GM12878 (cell line): ENCODE data around the gene REV3L. TPM values are rescaled to one million over a fixed set of nuclear protein-coding genes. Genes with fewer than 3 reads are reported as not detected.

Experiments used
- ASH2L ChIP-seq: fragments of 300-600, 200-600 bp; sonication (generic); IDR thresholded peaks from 2 replicates; pipeline ENCODE4 v1.6.1; 2017; ENCODE audit warnings: low read depth, mild to moderate bottlenecking, borderline replicate concordance
- BACH1 ChIP-seq: fragments of 450-650 bp; IDR thresholded peaks from 2 replicates; pipeline ENCODE4 v1.6.1; 2017; ENCODE audit warnings: mild to moderate bottlenecking, borderline replicate concordance
- CEBPZ ChIP-seq: fragments of 150-350 bp; IDR thresholded peaks from 2 replicates; pipeline ENCODE4 v1.6.1; 2016; ENCODE audit warnings: low read depth, low read length
- DPF2 ChIP-seq: fragments of 450-650 bp; IDR thresholded peaks from 2 replicates; pipeline ENCODE4 v1.6.1; 2017; ENCODE audit warnings: mild to moderate bottlenecking
- GATAD2B ChIP-seq: fragments of 450-650 bp; conservative IDR thresholded peaks from 2 replicates; pipeline ENCODE4 v1.6.1; 2017; ENCODE audit warnings: low read depth, mild to moderate bottlenecking, moderate library complexity
- MLLT1 ChIP-seq: fragments of 450-650 bp; IDR thresholded peaks from 2 replicates; pipeline ENCODE4 v1.6.1; 2016; ENCODE audit warnings: mild to moderate bottlenecking
- MYB ChIP-seq: fragments of 150-350 bp; IDR thresholded peaks from 2 replicates; pipeline ENCODE4 v1.6.1; 2014; ENCODE audit warnings: mild to moderate bottlenecking, low read depth, low read length, borderline replicate concordance
- NFIC ChIP-seq: IDR thresholded peaks from 2 replicates; pipeline ENCODE4 v1.6.1; 2012; ENCODE audit warnings: low read depth, mild to moderate bottlenecking, inconsistent platforms, low read length, moderate library complexity
- POLR2A ChIP-seq: IDR thresholded peaks from 2 replicates; pipeline ENCODE4 v1.6.1; 2011; ENCODE audit warnings: low read depth, mild to moderate bottlenecking, low read length
- POU2F2 ChIP-seq: IDR thresholded peaks from 3 replicates; pipeline ENCODE4 v1.6.1; 2011; ENCODE audit warnings: low read depth, mild to moderate bottlenecking, low read length, borderline replicate concordance
- RELB ChIP-seq: fragments of 450-650 bp; IDR thresholded peaks from 2 replicates; pipeline ENCODE4 v1.6.1; 2017; ENCODE audit warnings: low read depth, mild to moderate bottlenecking, moderate library complexity
- SREBF1 ChIP-seq: IDR thresholded peaks from 2 replicates; pipeline ENCODE4 v1.6.1; 2012; ENCODE audit warnings: mild to moderate bottlenecking, low read length
- USF2 ChIP-seq: IDR thresholded peaks from 2 replicates; pipeline ENCODE4 v1.6.1; 2011; ENCODE audit warnings: low read depth, low read length, improper control_type of control experiment, borderline replicate concordance
- YBX1 ChIP-seq: fragments of 450-650 bp; IDR thresholded peaks from 2 replicates; pipeline ENCODE4 v1.6.1; 2016; ENCODE audit warnings: antibody characterized with exemption
- ZBTB4 ChIP-seq: fragments of 450-650 bp; formaldehyde crosslinking; IDR thresholded peaks from 2 replicates; pipeline ENCODE4 v1.4.0; 2022; ENCODE audit warnings: mild to moderate bottlenecking, moderate library complexity
- ZNF24 ChIP-seq: fragments of 450-650 bp; IDR thresholded peaks from 2 replicates; pipeline ENCODE4 v1.6.1; 2017; ENCODE audit warnings: antibody characterized with exemption, mild to moderate bottlenecking
- ZSCAN29 ChIP-seq: fragments of 450-650 bp; IDR thresholded peaks from 2 replicates; pipeline ENCODE4 v1.6.1; 2017; ENCODE audit warnings: mild to moderate bottlenecking, moderate library complexity
- ZZZ3 ChIP-seq: IDR thresholded peaks from 2 replicates; pipeline ENCODE4 v1.6.1; 2011; ENCODE audit warnings: low read depth; ENCODE audit not compliant: control insufficient read depth, insufficient read length
- polyA plus RNA-seq, 11 experiments: library from polyadenylated mRNA; depleted of rRNA in 4 of 11; unstranded in 6 of 11; stranded (reverse) in 5 of 11; fragments of >200 nt; fragmentation: Nextera tagmentation in 4 of 11; fragmentation: Illumina TruSeq in 1 of 11; extraction: Ambion mirVana in 4 of 11; extraction: Trizol in 1 of 11; gene quantifications; 1 replicate in 1 of 11; 2 replicates in 10 of 11; pipeline versions ENCODE4 v1.2.1 to v1.2.3, GENCODE V29; 2011 to 2016; ENCODE audit warnings: inconsistent platforms in 2 of 11, missing spikeins in 2 of 11, low read depth in 1 of 11
- total RNA-seq, 4 experiments: library from RNA; depleted of rRNA in 3 of 4; stranded (reverse); fragments of >200 nt in 3 of 4; fragmentation: Illumina TruSeq in 1 of 4; extraction: Trizol in 1 of 4; gene quantifications; 2 replicates each; pipeline versions ENCODE4 v1.2.1 to v1.2.3, GENCODE V29; 2013 to 2021

The REV3L gene
- total and polyA plus RNA-seq, 10 of the 15 experiments (the other 5 are each of a cell fraction or from before 2014, with no cell fraction given) = 7.6 to 33.6 (median 21.5) TPM

GRCh38 chr6:111259089-111259831, 223.8 kb downstream of the REV3L start (continued):
- TF ChIP-seq ZSCAN29 = no peak
- no peak for TF ChIP-seq NFIC
- no peak for TF ChIP-seq CEBPZ
- peak; percentile 89 for TF ChIP-seq BACH1
- TF ChIP-seq ZNF24 = 0 out of 2 replicates have a peak, but pooled peaks have one; percentile 24
- no peak for TF ChIP-seq RELB
- no peak for TF ChIP-seq SREBF1
- peak; percentile 82; the same call in 1 of the 2 replicates for TF ChIP-seq GATAD2B
- TF ChIP-seq USF2 = peak; percentile 96
- peak; percentile 67; the same call in 1 of the 3 replicates for TF ChIP-seq POU2F2
- peak; percentile 95 for TF ChIP-seq POLR2A
- TF ChIP-seq ZZZ3 = no peak
- no peak for TF ChIP-seq YBX1
- TF ChIP-seq DPF2 = peak; percentile 87
- TF ChIP-seq ASH2L = 0 out of 2 replicates have a peak, but pooled peaks have one; percentile 76
- TF ChIP-seq MLLT1 = no peak
- TF ChIP-seq MYB = peak; percentile 81
- no peak for TF ChIP-seq ZBTB4 (CRISPR knock-in tag)
